GM19099 (cell line): Measurements from ENCODE around the gene PON3.

Experiments
- POLR2A ChIP-seq: IDR thresholded peaks from 3 replicates; pipeline ENCODE4 v1.6.1; 2011; ENCODE audit warnings: low read depth; ENCODE audit not compliant: insufficient read length; ENCODE audit errors: extremely low read depth

Gene PON3

DNA sequence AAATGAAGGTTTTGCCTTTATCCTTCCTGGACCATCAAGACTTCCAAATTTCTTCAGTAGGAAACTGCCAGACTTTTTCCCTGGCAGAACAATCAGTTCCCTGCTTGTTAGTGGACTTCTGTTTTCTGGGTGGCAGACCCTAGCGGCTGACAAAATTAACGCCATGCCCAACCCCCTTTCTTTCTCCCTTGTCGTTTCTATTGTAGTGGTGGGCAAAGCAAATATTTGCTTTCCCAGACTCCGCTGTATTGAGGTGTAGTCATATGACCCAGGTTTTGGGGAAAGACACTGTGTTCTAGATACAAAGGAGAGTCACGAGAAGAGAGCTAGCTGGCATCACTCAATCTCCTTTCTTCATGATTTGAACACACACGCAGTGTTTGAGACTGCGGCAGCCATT, 31.0 kb upstream of the PON3 start:
- TF ChIP-seq POLR2A: no peak

DNA sequence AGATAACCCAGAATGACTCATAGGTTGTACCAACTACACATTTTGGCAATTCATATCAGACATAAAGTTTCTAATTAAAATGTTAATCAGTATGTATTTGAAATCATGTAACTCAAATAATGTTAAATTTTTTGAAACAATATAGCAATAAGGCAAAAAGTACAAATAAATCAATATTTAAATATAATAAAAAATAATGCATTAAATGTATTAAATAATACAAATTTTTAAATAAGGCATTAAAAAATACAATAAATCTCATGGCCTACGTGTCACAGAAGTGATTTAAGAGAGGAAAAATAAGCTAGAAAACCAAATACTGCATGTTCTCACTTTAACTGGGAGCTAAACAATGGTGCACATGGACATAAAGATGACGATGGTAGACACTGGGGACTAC, 29.5 kb upstream of the PON3 start:
- TF ChIP-seq POLR2A: no peak

DNA sequence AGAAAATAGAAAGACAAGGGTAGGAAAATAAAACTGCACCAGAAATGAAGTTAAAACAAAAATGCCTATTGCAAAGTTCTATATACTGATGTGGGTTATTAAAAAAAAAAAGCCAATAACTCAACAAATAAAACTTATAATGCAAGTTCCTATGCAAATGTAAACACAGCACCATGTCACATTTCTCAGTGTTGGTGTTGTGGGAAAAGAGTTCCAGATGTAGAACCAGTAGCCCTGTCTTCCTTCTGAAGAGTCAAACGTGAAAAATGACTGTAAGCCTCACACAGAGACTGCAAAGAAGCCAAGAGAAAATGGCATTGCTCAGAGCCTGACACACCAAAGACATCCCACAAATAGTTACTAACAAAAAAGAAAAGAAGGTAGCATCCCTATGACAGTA, 28.5 kb upstream of the PON3 start:
- TF ChIP-seq POLR2A: no peak

DNA sequence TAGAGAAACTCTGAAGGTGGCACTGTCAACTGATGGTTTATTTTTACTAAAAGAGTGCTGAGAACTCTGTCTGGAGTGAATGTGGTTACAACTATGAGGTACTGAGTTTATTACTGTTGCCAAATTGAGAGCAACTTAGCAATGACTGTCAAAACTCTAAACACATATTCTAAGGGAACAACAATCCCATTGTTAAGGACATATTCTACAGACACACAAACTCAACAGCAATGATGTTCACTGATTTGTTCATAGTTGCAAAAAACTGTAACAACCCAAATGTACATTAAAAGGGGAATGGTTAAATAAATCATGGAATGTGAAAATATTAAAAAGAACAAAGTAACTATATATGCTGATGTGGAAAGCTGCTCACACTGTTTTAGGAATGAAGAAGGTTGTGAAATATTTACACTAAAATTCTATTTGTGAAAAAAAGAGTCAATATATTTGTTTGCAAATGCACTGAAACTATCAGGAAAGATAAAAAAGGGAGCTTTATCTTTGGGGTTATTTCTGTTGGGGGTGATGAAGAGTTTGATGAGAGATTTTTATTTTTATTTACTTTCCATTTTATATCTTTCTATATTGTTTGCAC, 25.8 kb upstream of the PON3 start:
- TF ChIP-seq POLR2A: no peak

DNA sequence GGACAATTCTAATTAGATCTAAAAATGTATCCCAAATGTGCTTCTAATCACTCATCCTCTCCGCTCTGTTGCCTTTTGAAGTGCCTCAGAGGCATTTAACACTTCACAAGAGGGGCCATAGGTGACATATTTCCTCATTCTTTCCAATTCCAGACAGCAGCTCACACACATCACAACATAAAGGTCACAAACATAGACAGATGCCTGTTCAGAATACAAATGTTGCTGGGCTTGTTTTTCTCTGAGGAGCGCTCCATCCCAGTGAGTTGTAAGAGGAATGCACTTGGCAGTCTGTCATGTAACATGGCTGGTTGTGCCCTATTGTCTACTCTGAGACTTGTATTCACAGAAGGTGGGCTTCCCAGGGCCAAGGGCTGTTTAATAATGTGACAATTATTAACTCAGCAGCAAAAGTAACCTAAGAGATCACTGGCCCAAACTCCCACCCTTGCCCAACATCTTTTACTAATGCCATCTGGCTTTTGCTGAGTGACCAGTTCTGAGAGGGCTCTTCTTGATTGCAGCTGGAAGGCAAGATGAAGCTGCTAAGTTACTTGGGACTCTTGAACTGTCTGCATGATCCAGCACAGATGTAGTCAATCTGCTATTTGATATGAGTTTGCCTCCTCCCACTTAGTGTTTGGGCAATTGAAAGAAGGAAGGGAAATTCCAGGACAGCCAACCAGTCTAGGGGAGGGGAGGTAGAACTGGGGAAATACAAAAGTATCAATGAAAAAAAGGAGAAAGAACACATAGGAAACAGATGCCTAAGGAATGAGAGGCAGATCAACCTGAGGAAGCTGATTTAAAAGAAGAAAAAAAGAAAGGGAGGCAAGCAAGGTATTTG, 25.0 kb upstream of the PON3 start:
- no peak for TF ChIP-seq POLR2A

DNA sequence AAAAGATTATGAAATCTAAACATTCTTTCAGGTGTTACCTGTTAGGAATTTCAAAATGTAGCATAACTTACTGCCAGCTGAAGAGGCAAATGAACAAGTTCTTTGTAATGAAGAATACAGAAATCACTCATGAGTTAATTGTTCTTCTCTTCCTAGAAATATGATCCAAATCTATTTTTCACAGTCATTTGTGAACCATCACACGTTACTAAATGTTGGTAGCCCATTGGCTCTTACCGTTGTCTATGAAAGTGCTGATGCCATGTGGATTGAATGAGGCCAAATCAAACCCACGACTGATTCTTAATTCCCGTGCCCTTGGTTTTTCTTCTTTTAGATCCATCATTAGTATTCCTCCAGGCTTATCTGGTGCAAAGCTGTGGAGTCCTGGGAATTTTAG, 15.9 kb upstream of the PON3 start:
- TF ChIP-seq POLR2A: no peak

DNA sequence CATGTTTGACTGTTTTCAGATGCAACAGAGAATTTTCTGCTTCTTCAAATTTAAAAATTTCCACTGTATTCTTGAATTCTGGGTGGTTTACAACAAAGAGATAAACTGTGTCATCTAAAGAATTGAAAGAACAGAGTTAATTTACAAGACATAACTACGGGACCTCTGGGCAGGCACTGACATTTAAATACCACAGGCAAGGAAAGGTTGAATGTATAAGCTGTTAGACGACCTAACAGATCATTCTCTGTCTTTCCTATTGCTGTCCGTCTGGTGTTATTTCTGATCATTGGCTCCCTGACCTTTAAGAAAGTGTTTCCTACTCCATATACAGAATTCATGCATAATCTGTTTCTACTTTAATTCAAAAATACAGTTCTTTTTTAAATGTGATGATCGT, 15.5 kb upstream of the PON3 start:
- no peak for TF ChIP-seq POLR2A

DNA sequence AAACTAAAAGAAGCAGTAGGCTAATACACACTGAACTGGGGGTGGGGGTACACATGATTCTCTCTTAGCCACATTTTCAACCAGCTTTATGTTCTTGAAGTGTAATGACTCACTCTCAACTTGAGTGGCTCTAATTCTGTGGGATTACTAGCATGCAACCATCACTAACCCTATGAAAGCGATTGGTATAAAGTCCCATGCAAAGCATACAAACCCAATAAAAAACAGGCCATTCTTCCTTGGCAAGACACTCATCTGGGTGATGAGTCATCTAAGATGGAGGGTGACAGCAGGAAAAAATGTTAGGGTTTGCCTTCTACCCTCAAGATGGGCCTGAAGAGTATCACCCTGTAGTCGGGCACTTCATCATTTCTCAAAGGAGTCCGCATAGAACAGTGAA, 14.9 kb upstream of the PON3 start:
- TF ChIP-seq POLR2A: no peak

DNA sequence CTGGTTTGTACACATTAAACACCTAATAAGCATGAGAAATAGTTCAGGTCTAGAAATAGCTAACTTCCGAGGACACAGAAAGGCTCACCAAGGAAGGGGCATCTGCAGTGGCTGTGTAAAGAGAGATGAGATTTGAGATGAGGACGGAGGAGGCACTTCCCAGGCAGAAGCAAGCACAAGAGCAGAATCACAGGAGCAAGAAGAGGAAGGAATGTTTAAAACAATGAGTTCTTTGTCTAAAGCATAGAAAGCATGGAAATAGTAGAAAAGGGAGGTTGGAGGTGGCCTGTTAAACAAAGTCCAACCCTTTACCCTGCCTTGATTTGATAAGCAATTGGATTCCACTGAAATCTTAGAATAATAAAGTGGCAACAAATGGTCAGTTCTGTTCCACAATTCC, 11.6 kb upstream of the PON3 start:
- TF ChIP-seq POLR2A: no peak

DNA sequence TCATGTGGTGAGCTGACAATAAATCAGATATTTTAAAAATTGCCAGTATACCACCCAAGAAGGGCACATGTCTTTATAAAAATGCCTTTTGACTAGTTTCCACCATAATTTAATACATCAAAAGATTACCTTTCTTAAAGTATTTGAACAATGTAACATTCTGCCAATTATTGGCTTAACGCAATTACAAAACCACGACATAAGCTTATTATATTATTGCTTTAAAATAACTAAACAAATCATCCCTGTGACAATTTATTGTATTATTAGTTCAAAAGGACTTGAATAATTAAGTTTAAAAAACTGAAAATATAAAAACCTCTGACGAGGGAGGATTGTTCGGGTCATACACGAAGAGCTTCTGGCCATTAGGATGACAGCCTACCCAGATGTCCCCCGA, 9.6 kb upstream of the PON3 start:
- TF ChIP-seq POLR2A: no peak

DNA sequence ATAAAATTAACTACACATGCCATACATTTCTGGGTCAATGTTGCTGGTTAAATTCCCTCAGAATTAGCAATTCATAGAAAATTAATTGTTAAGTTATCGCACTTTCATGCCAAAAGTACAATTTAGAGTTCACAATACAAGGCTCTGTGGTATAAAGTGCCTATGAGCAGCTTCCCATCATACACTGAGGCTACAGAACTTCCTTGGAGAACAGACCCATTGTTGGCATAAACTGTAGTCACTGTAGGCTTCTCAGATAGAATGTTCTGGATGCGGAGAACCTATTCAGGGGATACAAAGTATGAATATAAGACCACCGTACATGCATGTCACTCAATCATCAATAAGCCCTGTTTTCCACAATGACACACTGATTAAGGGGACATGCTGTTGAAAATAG, 9.0 kb upstream of the PON3 start:
- no peak for TF ChIP-seq POLR2A

DNA sequence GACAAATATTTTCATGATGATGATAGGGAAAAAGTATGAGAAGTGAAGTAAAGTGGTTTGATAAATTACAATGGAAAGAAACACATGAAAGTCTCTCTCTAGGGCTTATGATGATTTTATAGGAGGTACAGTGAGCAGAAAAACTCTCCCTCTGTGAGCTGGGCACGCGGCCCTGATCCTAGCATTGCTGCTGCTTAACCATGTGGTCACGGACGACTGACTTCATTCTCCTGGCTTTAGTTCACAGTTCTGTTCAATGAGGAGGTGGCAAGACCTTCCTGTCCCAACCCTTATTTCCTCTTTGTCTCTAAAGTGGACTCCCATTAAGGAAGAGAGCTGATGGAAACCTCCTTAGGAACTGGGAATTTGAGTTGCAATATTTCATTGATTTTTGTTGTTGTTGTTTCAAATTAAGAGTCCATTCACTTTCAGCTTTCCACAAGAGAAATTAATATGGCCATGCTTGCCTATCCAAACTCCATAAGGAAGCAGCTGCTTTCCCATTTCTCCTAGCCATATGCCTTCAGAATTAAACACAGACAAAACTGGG, 8.2 kb upstream of the PON3 start:
- no peak for TF ChIP-seq POLR2A

DNA sequence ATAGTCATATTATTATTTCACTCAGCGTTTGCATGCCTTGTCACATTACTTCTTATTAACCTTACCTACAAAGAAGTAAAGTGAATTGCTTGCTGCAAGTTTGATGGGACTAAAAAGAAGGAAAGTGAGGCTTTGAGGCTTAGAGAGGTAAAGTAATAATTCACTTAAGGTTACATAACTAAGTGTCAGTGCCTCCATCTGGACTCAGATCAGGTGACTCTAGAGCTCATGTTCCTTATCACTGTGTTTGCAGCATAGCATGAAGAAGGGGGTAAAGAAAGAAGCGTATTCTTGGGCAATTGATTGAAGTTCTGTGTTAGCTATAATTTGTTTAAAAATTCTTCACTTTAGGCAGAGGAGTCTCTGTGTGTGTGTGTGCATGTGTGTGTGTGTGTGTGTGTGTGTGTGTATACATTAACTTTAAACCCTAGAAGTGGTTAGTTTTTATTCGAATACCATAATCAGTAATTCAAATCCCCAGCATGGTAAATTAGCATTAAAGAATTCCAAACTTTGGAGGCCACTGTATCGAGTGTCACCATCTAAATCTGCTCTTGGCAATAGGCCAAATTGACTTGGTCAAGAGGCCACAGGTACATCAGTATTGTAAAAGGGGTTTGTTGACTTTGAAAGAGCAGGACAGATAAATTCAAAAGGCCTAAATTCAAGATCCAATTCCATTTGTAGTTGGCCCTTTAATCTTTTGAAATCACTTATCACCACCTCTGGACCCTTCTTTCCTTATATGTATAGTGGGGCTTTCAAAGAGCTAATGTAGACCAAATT, 2.2 kb upstream of the PON3 start:
- TF ChIP-seq POLR2A: no peak

DNA sequence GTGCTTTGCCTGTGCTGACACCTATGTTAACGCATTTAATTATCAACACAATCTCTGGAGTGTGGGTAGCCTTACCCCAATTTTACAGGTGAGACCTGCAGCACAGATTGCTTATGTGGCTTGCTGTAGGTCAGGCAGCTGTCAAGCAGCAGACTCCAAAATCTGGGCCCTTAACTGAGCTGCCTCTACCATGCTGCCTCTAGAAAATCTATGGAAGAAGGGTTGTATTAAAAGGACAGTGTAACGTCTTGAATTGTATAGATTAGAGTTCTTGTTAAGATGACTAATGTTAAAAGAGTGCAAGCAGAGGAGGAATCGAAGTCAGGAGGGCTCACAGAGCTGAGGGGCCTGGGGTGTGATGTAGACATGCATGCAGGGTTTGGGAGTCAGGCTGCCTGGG, 1.2 kb upstream of the PON3 start:
- TF ChIP-seq POLR2A: no peak

DNA sequence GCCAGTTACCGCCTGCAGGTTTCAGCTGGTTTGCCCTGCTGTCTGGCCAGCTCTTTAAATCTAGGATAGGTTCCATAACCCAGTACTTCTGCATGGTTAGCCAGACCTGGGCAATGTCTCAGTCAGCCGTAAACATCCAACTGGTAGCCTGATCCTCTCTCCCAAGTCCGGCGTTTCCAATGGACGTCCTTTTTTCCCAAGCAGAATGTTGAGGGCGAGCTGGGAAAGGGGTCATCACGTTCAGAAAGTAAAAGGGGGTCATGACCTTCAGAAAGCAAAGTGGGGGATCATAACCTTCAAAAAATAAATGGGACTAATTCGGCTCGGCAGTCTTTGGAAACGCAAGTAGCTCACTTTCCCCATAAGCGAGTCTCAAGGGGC, 430 bp downstream of the PON3 start:
- no peak for TF ChIP-seq POLR2A

DNA sequence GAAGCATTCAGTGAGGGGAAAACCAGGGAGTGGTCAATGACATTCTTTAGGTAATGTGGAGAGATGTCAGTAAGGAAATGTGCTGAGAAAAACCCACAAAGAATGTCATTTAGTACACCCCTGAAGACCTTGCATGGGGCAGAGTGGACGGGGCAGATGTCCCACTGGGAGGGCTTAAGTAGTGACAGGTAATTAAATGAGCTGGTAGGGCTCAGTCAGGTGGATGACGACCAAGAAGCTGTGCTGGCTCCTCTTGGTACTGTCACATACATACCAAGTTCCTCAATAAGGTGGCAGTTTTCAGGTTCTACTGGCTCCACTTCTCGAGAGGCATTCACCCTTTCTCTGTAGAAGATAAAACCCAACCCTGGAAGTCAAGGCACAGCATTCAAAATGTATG, 1.8 kb downstream of the PON3 start:
- no peak for TF ChIP-seq POLR2A
